ENCODE results near the gene RAVER1.

RAVER1 gene

GRCh38 chr19:10271543-10272086, 61.7 kb downstream of the RAVER1 start:
- no peak for TF ChIP-seq TOX (CRISPR knock-in tag; IDR thresholded peaks at IDR 0.05; ENCODE audit: borderline replicate concordance)
- no peak for TF ChIP-seq RARB (CRISPR knock-in tag; IDR thresholded peaks at IDR 0.05)
- TF ChIP-seq ZFP30 (CRISPR knock-in tag; IDR thresholded peaks at IDR 0.05), result no peak
- no peak for TF ChIP-seq ZNF565 (CRISPR knock-in tag; conservative IDR thresholded peaks at IDR 0.05; ENCODE audit: low read depth)
- TF ChIP-seq OSR1 (CRISPR knock-in tag; IDR thresholded peaks at IDR 0.05), result no peak
- TF ChIP-seq SNAI2 (CRISPR knock-in tag; IDR thresholded peaks at IDR 0.05), result no peak
- TF ChIP-seq ZFP3 (CRISPR knock-in tag; IDR thresholded peaks at IDR 0.05), result no peak
- no peak for TF ChIP-seq PATZ1 (CRISPR knock-in tag; IDR thresholded peaks at IDR 0.05; ENCODE audit: borderline replicate concordance)
- TF ChIP-seq PPARA (CRISPR knock-in tag; IDR thresholded peaks at IDR 0.05; ENCODE audit: borderline replicate concordance), result no peak
- no peak for TF ChIP-seq POU6F1 (CRISPR knock-in tag; IDR thresholded peaks at IDR 0.05; ENCODE audit: borderline replicate concordance, low read depth)
- TF ChIP-seq ZNF8 (CRISPR knock-in tag; IDR thresholded peaks at IDR 0.05), result no peak
- TF ChIP-seq ISL1 (CRISPR knock-in tag; IDR thresholded peaks at IDR 0.05), result no peak
- no peak for TF ChIP-seq BACH2 (CRISPR knock-in tag; IDR thresholded peaks at IDR 0.05; ENCODE audit: borderline replicate concordance)
- TF ChIP-seq CREB5 (CRISPR knock-in tag; IDR thresholded peaks at IDR 0.05; ENCODE audit: low read depth), result no peak
- no peak for TF ChIP-seq GLIS3 (CRISPR knock-in tag; IDR thresholded peaks at IDR 0.05)
- TF ChIP-seq ZC3H10 (CRISPR knock-in tag; IDR thresholded peaks at IDR 0.05), result no peak
- no peak for TF ChIP-seq CSRNP3 (CRISPR knock-in tag; IDR thresholded peaks at IDR 0.05)
- no peak for TF ChIP-seq ZNF70 (CRISPR knock-in tag; IDR thresholded peaks at IDR 0.05)
- TF ChIP-seq TCF4 (CRISPR knock-in tag; IDR thresholded peaks at IDR 0.05; ENCODE audit: borderline replicate concordance), result no peak
- no peak for TF ChIP-seq ESRRG (CRISPR knock-in tag; IDR thresholded peaks at IDR 0.05)
- ATAC-seq, result no peak

GRCh38 chr19:10270616-10271394, 62.5 kb downstream of the RAVER1 start, which contains the start of gene ICAM1:
Gene ICAM1 (plus strand): TSS chr19:10271120. CDS start chr19:10271160, 40 bp downstream.
- no peak for TF ChIP-seq SNAI2 (CRISPR knock-in tag; IDR thresholded peaks at IDR 0.05)
- peak; percentile 53 for ATAC-seq

GRCh38 chr19:10270180-10270615, 63.1 kb downstream of the RAVER1 start:
- TF ChIP-seq ISL1 (CRISPR knock-in tag; IDR thresholded peaks at IDR 0.05) (no peak), TCF4 (CRISPR knock-in tag; IDR thresholded peaks at IDR 0.05; ENCODE audit: borderline replicate concordance) (no peak), ZNF70 (CRISPR knock-in tag; IDR thresholded peaks at IDR 0.05) (no peak), TSHZ2 (CRISPR knock-in tag; IDR thresholded peaks at IDR 0.05) (no peak), CREB5 (CRISPR knock-in tag; IDR thresholded peaks at IDR 0.05; ENCODE audit: low read depth) (no peak), RARB (CRISPR knock-in tag; IDR thresholded peaks at IDR 0.05) (no peak), ZNF565 (CRISPR knock-in tag; conservative IDR thresholded peaks at IDR 0.05; ENCODE audit: low read depth) (no peak), OSR1 (CRISPR knock-in tag; IDR thresholded peaks at IDR 0.05) (no peak), GLIS3 (CRISPR knock-in tag; IDR thresholded peaks at IDR 0.05) (no peak)
- ATAC-seq, result peak; percentile 6
